GM19372 (cell line): ENCODE data around the gene BRINP1.

Source experiments
- ATAC-seq: cut with Tn5 transposase; IDR thresholded peaks from one replicate; pipeline ENCODE4 v1.9.1; 2021; ENCODE audit warnings: mild to moderate bottlenecking, low read depth, moderate library complexity; ENCODE audit not compliant: unreplicated experiment

The BRINP1 gene, protein sequence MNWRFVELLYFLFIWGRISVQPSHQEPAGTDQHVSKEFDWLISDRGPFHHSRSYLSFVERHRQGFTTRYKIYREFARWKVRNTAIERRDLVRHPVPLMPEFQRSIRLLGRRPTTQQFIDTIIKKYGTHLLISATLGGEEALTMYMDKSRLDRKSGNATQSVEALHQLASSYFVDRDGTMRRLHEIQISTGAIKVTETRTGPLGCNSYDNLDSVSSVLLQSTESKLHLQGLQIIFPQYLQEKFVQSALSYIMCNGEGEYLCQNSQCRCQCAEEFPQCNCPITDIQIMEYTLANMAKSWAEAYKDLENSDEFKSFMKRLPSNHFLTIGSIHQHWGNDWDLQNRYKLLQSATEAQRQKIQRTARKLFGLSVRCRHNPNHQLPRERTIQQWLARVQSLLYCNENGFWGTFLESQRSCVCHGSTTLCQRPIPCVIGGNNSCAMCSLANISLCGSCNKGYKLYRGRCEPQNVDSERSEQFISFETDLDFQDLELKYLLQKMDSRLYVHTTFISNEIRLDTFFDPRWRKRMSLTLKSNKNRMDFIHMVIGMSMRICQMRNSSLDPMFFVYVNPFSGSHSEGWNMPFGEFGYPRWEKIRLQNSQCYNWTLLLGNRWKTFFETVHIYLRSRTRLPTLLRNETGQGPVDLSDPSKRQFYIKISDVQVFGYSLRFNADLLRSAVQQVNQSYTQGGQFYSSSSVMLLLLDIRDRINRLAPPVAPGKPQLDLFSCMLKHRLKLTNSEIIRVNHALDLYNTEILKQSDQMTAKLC

DNA sequence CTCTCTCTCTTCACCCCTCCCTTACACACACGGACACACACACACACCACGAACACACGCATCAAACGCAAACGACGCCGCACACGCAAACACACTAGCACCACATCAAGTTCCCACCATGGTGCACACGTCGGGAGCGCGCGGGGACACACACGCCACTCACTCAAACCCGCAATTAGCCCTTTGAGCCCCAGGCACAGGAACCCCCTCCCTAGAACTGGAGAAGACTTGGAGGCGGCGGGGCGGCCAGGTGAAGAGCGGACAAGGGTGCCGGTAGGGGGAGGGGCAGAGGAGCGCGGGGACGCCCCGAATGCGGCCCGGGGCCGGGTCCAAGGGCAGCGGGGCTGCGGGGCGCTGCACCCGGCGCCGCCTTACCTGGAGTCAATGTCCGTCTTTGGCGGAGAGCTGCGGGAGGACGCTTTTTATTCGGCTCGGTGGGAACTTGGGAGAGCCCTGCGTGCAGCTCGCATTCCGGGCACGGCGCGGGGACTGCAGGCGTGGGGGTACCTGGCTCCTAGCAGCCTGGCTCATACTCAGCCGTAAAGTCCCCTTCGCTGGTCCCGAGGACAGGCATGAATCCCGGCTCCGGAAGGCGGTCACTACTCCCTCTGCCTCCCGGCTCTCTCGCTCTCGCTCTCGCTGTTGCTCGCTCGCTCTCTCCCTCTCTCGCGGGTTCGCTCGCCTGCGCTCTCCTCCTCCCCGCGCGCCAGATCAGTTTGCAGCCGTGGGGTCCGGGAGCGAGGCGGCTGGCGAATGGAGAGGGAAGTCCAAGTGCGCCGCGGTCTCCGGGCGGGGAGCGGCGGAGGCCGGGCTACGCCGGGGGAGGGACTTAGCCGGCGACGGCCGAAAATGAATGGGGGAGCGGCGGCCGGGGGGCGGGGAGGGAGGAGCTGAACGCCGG is at the start of gene BRINP1:
Gene BRINP1, minus strand, starts transcription at position 755 of the 901 bp plus-strand sequence. CDS start 56,080 bp downstream, outside the sequence.
- ATAC-seq, result no peak

DNA sequence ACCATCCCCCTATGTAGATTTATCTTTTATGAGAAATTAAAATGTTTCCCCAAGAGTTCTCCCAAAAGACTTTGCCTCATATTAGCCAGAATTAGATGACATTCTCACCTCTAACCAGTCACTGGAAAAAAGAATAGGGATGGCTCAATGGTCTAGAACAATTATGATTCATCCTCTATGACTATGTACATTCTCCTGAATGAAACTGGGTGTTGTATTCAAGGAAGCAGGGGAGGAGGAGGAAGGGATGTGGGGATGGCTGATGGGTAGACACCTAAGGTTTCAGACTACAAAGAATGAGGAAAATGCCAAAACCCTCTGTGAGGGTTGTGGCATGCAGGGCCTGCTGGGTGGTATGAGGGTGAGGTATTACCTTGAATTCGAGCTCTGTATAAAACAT is 49.5 kb upstream of the BRINP1 start:
- ATAC-seq, result no peak

DNA sequence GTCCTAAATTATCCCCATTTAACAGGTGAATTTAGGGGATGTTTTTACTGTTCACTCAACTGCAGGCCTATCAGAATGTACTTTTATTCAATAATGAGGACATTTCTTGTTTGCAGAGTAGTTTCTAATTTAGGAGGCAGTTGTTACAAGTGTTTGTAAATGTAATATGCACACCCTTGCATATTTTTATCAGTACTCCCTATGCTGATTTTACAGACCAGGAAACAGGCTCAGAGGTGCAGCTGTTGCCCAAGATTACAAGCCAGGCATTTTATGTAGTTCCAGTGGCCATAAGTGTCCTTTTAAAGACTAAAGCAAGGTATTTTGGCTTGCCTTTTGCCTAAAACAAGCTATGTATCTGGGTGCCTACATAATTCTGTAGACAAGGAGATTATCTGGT is 47.6 kb upstream of the BRINP1 start:
- ATAC-seq, result no peak

DNA sequence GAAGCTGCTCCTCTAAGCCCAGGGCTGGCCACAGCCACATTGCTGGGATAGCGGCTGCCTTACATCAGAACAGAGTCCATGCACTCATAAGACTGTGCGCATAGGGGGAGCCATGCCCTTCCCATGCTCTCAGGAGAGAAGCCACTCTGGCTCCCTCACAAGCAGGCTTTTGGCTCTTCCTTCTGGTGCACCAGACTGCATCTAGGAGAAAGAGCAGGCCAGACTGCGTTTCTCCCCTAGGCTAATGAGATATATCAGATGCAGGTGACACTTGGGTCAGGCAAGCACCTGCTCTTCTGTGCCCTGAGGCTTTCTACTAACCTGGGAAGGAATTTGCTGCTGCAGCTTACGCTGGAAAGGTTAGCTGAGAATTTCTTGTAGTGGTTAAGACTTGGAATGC is 43.2 kb upstream of the BRINP1 start:
- ATAC-seq, result no peak

DNA sequence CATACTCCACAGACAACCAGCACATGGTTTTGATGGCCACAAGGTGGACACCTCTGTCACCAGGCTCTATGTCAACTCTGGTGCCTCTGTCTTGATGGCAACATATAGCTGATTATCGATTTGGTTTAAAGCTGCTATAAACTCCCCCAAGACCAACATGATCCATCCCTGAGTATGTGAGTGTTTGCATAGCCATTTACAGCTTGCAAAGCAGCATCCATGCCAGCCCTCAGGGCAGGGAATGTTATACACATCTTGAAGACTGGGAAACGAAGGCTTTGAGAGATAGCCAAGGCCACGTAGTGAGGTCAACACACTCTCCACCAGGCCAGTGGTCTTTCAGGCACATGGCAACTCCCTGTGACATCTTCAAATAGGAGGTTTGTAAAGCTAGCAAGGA is 40.3 kb upstream of the BRINP1 start:
- ATAC-seq, result no peak

DNA sequence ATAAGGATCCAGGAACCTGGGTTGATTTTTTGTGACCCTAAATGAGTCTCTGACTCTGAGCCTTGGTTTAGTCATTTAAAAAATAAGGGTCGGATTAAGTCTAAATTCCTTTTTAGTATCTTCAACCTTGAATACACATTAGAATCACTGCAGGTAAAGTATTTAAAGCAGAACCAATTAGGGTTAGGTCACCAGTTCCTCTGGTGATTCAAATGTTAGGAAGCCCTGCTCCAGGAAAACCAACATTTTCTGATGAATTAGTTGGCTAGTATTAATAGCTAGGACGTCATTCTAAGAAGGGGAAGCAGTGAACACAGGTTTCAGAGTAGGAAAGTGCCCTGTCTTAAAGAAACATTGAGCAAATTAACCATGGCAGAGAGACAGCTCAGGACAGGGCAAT is 31.4 kb upstream of the BRINP1 start:
- no peak for ATAC-seq

DNA sequence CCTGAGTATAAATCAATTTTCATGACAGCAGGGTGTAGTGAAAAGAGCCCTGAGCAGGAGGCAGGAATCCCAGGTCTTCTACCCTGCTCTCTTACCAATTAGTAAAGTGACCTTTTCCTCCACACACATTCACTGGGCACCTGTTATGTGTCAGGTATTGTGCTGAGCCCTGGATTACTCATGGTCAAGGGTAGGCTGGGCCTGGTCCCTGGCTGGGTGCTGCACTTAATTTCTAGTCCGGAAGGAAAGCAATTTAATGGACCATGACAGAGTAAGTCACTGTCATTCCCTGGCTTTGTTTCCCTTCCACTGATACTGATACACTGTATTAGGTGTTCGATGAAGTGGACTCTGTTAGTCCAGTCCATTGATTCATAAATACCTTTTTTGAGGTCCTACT is 29.1 kb upstream of the BRINP1 start:
- no peak for ATAC-seq

DNA sequence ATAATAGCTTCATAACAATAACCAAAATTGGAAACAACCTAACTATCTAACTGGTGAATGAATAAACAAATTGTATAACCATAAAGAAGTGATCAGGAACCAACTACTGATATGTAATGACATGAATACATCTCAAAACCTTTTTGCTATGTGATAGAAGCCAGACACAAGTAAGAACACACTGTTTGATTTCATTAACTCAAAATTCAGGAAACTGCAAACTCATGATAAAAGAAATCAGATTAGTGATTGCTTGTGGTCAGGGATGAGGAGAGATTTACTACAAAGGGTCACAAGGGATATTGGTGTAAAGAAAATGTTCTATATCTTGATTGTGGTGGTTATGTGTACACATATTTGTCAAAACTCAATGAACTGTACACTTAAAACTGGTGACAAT is 22.6 kb upstream of the BRINP1 start:
- ATAC-seq, result no peak

DNA sequence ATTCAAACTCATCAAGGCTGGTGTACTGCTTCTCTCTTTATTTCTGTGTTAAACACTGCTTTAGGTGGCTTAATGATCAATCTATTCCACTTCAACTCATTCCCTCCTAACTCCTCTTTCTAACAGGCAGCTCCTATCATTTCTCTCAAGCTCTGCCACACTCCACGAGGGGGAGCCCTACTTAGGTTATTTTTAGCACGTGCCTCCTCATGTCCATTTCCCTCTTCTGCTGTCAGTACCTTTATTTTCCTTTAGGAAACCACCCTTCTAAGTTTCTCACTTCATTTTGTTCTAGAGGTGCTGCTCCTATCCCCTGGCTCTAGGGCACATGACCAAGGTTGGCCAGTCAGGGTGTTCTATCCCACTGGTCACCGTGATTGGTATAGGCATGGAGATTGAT is 6.7 kb upstream of the BRINP1 start:
- ATAC-seq, result no peak

DNA sequence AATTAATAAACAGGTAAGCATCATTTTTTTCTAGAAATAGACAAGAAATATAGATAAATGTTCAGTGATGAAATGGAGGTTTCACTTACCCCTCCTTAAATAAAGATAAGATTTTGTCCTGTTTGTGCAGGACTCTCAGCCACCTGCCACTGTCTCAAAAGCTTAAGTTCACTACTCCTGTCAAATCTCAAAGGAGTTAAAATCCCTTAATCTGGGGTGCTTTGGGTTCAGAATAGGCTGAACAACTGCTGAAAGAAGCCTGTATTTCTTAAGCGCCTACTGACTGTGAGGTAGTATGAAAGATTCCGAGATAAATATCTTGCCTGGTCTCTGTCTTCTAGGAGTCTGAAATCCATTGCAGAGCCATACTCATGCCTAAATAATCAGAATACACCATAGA is 3.7 kb upstream of the BRINP1 start:
- no peak for ATAC-seq

DNA sequence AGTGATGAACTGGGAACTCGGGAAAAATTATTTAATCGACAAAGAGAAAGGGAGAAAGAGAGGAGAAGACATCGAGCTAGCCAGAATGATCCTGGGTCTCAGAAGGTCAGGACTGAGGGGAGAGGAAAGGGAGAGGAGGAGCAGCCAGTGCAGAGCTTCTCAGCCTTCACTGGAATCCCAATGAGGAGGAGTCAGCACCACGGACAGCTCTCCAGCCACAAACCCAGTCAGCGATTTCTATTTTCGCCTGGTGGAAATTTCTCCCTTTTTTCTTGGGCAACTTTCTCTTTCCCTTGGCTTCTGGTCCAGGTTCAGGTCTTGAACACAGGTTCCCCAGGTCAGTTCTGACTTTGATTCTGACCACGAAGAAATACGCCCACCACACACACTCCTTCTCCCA is 1.6 kb upstream of the BRINP1 start:
- ATAC-seq, result no peak

DNA sequence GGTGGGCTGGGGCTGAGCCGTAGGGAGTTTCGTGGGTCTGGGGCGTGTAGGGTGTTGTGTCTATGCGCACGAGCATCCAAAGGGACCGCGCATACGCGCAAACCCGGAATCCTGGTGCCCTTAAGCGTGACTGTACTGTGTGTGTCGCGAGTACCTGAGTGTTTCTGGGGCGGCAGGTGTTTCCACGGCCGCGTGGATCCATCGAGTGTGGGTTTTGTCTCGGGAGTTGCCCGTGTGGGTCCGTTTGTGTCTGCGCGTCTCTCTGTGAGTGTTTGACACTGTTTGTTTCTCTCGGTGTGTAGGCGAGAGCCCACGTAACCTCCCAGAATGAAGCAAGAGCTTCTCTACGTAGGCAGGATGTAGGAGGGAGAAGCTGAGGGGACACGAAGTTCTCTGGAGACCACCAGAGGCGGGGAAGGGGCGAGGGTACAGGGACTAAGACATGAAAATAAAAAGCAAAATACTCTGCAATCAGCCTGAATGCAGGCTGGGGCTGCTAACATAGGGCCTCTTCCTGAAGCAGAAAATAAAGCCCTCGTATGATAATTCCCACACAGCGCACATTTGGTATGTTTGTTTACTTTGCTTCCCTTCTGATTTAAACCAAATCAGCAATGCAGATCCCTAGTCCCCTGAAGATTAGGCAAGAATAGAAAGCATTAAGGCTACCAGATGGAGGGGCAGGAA is 588 bp upstream of the BRINP1 start:
- no peak for ATAC-seq

DNA sequence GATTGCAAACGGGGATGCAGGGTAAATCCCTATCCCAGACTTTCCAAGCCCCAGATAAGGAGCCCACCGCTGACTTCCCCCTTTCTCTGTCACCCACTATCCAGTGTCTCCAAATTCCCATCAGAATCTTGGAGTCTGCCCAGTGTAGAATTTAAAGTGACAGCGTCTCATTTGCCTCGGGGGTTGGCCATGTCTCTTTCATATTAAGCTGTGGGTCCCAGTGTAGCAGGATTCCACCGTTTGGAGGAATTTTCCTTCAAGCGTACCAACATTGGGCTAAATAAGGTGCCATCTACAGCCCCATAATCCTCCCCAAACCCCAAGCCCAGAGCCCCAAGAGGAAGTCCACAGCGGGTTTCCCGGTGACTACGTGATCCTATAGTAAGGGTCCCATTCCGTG is 1.1 kb downstream of the BRINP1 start:
- no peak for ATAC-seq

DNA sequence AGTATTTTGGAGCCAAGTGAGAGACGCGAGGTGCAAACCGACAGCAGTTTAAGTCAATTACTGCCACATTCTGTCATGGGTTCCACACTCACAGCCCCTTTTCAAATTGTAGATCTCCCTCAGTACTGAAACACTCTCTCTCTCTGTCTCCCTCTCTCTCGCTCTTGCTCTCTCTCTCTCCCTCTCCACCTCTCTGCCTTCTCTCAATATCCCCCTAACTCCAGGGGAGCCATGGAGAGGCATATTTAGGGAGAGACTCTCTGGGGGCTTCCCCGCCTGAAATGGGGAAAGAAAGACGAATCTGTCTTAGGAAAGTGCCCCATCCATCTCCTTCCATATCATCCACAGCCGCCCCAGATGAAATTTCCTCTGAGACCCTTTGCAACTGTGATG is 1.6 kb downstream of the BRINP1 start:
- no peak for ATAC-seq

DNA sequence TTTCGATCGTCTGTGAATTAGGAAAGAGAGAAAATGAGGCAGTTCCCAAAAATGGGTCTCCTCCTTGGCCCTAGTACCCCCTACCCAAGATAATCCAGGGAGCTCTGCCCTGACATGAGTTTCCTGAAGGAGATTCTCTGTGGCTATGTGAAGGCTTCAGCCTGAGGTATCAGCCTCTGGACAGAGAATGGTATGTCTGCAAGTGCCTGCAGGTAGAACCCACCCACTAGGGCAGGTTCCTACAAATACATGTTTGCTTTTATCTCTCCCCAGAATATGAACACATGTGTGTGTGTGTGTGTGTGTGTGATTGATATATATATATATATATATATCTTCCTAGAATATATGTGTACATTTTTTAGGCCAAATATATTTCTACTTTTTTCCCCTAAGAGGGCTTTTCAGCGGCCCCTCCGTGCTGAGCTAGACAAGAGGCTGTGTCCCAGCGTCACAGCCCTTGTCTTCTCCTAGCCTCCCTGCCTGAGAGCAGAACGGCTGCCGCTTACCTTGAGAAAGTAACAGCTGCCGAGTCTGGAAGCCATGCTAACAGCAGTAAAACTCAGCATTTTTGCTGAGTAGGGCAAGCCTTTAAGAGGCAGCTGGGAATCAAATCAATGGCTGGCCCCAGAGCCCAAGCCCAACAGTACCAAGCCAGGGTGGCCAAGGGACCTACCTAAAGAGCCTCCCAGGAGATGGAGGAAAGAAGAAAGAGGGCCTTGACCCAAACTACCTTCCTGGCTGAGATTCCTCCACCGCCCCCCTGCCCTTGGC is 2.1 kb downstream of the BRINP1 start:
- no peak for ATAC-seq

DNA sequence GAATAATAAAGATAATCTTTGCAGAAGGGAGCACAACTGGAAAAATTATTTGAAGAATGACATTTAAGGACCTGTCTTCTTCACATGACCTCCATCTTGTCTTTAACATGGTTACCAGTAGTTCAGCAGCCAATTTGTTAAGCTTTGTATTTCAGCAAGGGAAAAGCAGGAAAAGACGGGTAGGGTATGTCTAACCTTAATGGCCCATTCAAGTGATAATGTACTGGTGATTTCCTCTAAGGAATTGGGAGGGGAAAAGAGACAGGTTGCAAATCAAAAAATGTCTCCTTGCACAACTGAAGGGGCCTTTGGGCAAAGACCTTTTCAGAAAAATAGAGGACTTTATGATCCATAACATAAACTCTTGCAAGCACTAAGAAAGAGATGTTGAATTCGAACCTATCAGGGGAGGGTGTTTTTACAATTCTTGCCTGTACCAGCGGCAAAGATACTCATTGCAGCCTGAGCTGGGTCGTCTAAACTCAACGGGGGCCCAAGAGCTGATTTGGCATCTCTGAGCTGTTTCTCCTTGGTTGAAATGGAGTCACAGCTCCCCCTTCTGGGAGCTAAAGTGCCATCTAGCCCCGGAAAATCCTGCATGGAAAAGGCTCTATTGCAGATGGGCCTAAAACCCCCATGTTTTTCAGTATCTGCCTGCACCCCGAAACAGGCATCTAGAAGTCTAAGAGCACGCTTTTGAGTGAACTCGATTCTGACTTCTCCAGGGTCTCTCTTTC is 3.8 kb downstream of the BRINP1 start:
- ATAC-seq, result no peak

DNA sequence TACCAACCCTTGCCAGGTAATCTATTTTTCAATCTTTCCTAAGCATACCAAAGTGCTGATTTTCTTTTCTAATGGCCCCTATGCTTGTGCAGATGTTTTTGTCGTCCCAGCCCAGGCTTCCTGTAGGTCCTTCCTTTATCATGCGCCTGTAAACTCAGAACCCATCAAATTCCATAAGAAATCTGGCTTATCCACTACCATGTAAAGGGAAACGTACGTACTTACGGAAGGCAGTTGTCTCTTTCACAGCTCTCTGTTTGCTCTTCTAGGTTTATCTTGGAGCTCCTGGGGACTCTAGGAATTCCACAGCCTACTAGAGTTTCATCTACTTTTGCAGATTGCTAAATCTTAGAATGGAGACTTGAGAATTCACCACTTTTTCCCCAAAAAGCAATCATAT is 9.0 kb downstream of the BRINP1 start:
- no peak for ATAC-seq

DNA sequence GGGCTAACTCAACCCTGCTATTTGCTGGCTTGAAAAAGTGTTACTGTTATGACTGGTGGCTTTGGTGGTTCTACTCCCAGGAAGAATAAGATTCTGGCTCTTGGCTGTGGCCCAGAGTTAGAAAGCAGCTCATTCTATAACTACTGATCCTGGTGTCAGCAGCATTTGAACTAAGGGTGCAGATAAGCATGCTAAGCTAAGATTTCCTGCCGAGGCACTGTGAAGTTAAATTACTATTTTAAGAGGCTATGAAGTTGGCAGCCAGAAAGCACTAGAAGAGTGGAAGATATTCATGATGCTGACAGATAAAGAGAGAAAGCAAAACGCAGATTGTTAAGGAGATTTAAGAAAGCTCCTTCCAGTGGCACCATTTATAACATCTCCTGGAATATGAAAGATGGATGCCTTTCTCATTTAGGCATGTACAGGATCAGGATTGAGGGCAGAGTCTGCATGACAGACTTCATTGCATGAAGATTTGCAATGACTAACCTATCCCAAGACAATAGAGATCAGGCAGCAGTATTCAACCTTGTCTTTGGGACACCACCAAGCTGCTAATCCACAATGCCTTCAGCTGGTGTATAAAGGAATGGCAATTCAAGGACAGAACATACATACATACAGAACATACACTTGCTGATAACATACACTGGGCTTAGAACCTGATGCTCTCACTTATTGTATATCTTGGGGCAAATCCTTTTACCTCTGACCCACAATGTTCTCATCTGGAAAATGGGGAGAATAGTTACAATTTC is 11.7 kb downstream of the BRINP1 start:
- no peak for ATAC-seq
